DLD1 (cell line): Measurements from ENCODE around the gene OR2A1.
"Not testable (repeated sequence)": the region's sequence is repeated elsewhere in the genome, so short reads cannot be mapped to it uniquely, and the experiment has no call there.

Experiments
- in situ Hi-C: cut with HindIII; loops from 2 replicates; pipeline ENCODE4 v1.10.0; 2017; ENCODE audit warnings: low sequenced_read_pairs

Gene OR2A1, protein sequence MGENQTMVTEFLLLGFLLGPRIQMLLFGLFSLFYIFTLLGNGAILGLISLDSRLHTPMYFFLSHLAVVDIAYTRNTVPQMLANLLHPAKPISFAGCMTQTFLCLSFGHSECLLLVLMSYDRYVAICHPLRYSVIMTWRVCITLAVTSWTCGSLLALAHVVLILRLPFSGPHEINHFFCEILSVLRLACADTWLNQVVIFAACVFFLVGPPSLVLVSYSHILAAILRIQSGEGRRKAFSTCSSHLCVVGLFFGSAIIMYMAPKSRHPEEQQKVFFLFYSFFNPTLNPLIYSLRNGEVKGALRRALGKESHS

DNA sequence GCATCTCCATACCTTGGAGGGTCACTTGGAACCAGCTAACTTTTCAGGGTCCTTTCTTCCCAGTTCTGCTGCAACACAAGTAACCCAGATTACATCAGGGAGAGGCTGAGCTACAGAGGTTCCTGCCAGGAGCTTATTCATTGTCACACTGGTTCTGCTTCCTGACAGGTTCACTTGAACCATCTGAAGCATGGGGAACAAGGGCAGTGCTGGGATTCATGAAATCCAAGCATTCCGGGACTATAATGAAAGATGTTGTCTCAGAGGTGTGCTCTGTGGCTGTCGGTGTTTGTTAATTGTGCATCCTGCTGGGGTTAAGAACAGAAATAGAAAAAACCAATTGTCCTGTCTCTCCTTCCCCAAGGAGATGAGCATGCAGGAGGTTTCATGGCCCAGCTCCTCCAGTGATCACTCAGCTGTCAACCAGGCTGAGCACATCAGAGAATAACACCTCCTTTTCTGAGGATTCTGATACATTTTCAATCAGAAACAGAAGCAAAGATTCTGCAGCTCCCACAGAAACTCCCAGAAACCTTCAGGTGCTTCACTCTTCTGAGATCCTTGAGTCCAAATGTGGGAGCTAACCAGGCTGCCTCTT, at the start of gene OR2A1:
Gene OR2A1 (plus strand): TSS at position 548 of the 598 bp plus-strand sequence. CDS start 5,706 bp downstream, outside the sequence.
- in situ Hi-C loops: not testable (repeated sequence)

- in situ Hi-C loops: not testable (repeated sequence)
These were observed 47.5 kb upstream of the OR2A1 start, which contains the start of gene OR2A7 for GRCh38 chr7:144264692-144265091. Gene OR2A7 (minus strand): TSS chr7:144264792. CDS start chr7:144259628, 5,164 bp downstream.

DNA sequence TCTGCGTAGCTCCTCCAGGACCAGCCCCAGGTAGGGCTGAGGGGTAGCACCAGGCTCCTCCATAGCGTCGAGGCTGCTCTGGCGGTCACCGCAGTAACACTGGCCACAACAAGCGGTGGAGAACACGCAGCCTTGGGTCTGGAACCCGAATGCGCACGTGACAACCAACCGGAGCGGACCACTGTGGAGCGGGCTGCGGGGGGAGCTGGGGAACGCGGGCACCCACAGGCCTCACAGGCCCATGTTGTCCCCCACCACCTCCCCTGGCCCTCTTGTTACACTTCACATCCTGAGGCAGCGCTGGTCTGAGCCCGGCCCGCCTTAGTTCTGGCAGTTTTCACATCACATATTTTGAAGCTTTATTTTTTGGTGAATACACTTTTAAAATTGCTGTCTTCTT, 43.0 kb upstream of the OR2A1 start, which contains the start of gene CTAGE8:
Gene CTAGE8 (minus strand): TSS at position 101 of the 400 bp plus-strand sequence. CDS start 38 bp downstream, at position 63.
- in situ Hi-C loops: not testable (repeated sequence)

DNA sequence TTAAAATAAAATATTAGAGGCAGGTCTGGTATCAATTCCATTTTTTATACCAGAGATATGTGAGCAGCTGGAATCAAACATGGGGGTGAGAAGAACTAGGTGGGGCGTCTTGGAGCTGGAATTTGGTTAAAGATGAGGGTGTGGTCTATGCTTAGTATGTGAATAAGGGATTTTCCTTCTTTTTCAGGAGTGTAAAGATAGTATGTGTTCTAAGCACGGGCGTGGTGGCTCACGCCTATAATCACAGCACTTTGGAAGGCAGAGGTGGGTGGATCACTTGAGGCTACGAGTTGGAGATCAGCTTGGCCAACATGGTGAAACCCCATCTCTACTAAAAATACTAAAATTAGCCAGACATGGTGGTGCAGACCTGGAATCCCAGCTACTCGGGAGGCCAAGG, 36.9 kb upstream of the OR2A1 start:
- in situ Hi-C loops: not testable (repeated sequence)

DNA sequence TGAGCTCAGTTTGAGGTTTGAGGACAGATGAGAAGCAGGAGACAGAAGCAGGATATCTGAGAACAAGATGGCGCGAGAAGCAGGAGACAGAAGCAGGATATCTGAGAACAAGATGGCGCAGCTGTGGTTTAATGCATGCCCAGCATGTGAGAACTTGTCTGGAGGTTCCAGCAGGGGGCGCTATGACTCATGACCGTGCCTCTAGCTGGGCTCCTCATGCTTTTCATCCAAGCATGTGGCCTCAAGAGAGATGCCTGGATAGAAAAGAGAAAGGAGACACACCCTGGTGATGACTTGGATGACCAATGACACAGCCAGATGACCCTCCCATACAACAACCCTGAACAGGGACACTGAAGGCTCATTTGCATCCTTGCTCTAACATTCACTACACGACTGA, 32.2 kb upstream of the OR2A1 start:
- in situ Hi-C loops: not testable (repeated sequence)

- in situ Hi-C loops: not testable (repeated sequence)
These were observed 30.2 kb upstream of the OR2A1 start for GRCh38 chr7:144281981-144282380.

DNA sequence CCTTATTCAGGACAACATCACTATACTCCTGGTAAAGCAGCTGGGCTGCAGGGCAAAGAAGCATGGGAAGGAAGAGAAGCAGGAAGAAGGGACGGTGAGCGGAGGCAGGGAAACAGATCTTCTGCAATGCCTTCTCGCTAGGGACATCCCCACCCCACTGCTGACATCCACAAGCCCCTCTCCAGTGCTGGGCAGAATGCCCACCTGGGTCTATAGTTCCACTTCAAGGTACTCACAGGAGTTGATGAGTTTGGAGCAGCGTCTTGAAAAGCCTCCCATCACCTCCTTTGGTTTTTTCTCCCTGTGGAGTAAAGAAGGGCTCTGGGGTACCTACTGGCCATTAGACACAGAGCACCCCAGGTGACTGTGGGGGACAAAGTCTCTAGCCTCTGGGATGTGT, 29.7 kb upstream of the OR2A1 start:
- in situ Hi-C loops: not testable (repeated sequence)

DNA sequence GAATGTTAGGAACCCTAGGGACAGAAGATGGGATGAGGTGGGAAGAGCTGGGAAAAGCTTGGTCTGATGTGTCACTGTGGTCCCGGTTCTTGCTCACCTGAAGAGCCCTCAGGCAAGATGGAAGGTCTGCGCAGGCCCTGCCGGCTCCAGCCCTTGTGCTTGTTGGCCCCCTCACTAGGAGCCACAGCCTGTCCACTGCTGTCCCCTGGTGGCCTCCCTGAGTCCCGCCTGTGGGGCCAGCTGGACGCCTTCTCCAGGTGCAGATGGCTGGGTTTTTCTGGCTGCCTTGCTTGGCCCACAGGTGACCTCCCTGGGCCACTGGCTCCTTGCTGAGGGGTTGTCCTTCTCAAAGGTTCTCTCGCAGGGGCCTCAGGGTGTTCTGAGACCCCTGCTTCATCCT, 28.5 kb upstream of the OR2A1 start:
- in situ Hi-C loops: not testable (repeated sequence)

DNA sequence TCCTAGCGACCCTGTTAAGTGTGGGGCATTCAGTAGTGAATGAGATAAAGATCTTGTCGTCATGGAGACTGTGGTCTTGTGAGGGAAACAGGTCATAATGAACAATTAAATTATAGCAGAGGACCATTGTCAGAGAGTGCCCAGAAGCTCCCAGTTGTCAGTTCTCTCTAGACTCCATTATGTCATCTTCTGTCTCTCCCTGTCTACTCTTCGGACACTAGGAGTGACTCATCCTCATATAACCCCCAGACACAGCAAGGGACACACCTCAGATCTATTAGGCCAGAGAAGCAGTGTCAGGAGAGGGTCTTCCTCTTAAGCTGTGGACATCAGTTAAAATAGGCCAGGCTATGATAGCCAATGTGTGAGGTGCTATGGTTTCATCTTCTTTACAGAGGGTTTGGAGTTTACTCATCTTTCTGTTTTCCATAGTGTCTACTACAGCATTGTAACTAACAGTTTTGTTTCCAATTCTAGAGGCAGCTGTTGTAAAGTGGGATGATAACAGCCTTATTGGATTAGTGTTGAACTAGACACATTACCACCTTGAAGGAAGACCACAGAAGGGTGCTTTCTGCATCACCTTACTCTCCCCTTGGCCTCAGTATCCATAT, 24.9 kb upstream of the OR2A1 start:
- in situ Hi-C loops: not testable (repeated sequence)

GRCh38 chr7:144291607-144292006, 20.6 kb upstream of the OR2A1 start:
- in situ Hi-C loops: not testable (repeated sequence)

DNA sequence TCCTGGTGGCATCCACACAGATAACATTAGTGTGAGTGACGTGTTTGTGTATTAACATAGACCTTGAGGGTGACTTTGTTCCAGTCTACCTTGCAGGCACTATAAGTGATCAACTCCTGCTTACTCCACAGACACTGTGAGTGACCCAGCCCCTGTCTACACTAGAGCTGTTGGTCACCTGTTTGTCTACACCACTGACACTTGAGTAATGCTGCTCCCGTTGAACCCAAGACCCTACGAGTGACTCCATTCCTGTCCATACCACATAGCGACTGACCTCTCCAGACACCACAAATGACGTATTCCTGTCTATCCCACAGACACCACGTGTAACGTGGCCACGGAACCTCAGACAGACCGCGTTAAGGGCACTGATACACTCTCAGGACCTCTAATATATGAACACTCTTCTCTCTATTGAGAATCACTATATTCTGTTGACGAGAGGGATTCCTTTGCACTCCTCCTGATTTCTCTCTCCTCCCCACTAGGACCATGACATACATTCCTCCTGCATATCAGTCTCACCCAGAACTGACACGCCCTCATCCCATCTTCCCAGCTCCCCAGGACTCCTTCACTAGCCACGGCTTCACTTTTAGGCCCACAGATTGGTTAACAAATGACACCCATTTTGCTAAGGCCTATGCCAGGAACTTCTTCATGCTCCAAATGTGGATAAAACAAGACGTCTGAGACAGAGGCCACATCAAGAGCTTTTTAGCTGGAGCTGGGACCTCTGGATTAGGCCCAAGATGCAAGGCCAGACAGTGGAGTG, 19.6 kb upstream of the OR2A1 start:
- in situ Hi-C loops: not testable (repeated sequence)

- in situ Hi-C loops: not testable (repeated sequence)
These were observed 18.3 kb upstream of the OR2A1 start for GRCh38 chr7:144293794-144294499.

DNA sequence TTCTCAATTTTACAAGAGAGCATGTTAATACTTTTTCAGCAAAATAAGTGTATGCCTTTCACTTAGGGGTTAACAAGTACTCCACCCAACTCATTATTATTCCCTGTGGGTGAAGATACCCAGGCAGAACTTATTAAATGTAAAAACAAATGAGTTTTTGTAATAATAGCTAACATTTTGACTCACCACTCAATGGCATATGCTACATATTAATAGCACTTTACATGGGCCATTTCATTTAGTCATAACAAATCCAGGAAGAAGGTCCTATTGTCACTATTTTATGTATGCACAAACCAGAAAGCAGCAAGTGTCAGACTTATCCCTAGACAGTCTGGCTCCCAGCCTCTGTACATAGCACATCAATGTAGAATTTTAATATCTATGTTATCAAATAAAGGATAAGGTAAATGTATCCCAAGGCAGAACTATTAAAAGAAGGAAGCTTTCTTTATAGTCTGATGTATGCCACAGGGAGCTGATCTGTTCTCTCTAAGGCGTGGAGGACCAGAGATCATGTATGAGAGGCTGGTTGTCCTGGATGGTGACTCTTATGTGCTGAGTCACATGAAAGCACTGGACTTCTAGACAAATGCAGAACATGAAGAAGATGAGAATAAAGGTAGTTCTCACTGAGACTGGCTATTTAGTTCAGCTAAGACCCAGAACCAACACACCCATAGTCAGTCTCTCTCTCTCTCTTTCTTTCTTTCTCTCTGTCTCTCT, 9.5 kb upstream of the OR2A1 start:
- in situ Hi-C loops: not testable (repeated sequence)

- in situ Hi-C loops: not testable (repeated sequence)
These were observed 8.6 kb upstream of the OR2A1 start for GRCh38 chr7:144303607-144304006.

GRCh38 chr7:144305156-144305555, 7.1 kb upstream of the OR2A1 start:
- in situ Hi-C loops: not testable (repeated sequence)

- in situ Hi-C loops: not testable (repeated sequence)
These were observed 2.5 kb upstream of the OR2A1 start for GRCh38 chr7:144309702-144310101.

GRCh38 chr7:144311218-144311617, 1.0 kb upstream of the OR2A1 start:
- in situ Hi-C loops: not testable (repeated sequence)

GRCh38 chr7:144317537-144317936, 5.3 kb downstream of the OR2A1 start:
- in situ Hi-C loops: not testable (repeated sequence)

GRCh38 chr7:144319547-144319946, 7.3 kb downstream of the OR2A1 start:
- in situ Hi-C loops: not testable (repeated sequence)
